DND-41 (cell line): ENCODE measurements around the gene GALNT18.

Experiments
- ATAC-seq: fragments of 200-7000 bp; cut with Tn5 transposase; 3 replicates; pipeline ENCODE4 v1.9.1; 2021; ENCODE audit warnings: low read depth; ENCODE audit not compliant: insufficient read depth
- DNase-seq: peaks from one replicate; pipeline ENCODE4 v3.0.0-alpha.2; 2020
- H2AFZ ChIP-seq: 2 replicates; pipeline ENCODE4 v1.6.0; 2012; ENCODE audit warnings: low read depth, low read length
- H3K27ac ChIP-seq: 2 replicates; pipeline ENCODE4 v1.5.1; 2012; ENCODE audit warnings: low read length, inconsistent platforms
- H3K27me3 ChIP-seq: fragments of 200-600 bp; sonication (generic); 2 replicates; pipeline ENCODE4 v1.6.0; 2012; ENCODE audit warnings: low read length, mild to moderate bottlenecking, inconsistent platforms; ENCODE audit not compliant: insufficient read depth, poor library complexity
- H3K36me3 ChIP-seq: 2 replicates; pipeline ENCODE4 v1.5.1; 2012; ENCODE audit warnings: low read length, inconsistent platforms; ENCODE audit not compliant: insufficient read depth
- H3K4me1 ChIP-seq: 2 replicates; pipeline ENCODE4 v1.5.1; 2012; ENCODE audit warnings: mild to moderate bottlenecking, low read length; ENCODE audit not compliant: insufficient read depth
- H3K4me2 ChIP-seq: 2 replicates; pipeline ENCODE4 v1.6.0; 2012; ENCODE audit warnings: mild to moderate bottlenecking, moderate library complexity, low read length, inconsistent platforms; ENCODE audit not compliant: insufficient read depth
- H3K4me3 ChIP-seq, 2 experiments: fragments of 200-600 bp in 1 of 2; shearing (Covaris generic) in 1 of 2; 2 replicates each; pipeline ENCODE4 v1.5.1; 2012 to 2016; ENCODE audit warnings: inconsistent platforms in 2 of 2, low read length in 2 of 2, mild to moderate bottlenecking in 2 of 2, low read depth in 1 of 2, moderate library complexity in 1 of 2
- H3K79me2 ChIP-seq: 2 replicates; pipeline ENCODE4 v1.6.0; 2012; ENCODE audit warnings: low read length, inconsistent platforms; ENCODE audit not compliant: insufficient read depth
- H3K9ac ChIP-seq: 2 replicates; pipeline ENCODE4 v1.6.0; 2012; ENCODE audit warnings: low read depth, mild to moderate bottlenecking, inconsistent platforms, low read length, moderate library complexity
- H3K9me3 ChIP-seq: 2 replicates; pipeline ENCODE4 v1.5.1; 2012; ENCODE audit warnings: low read length, moderate library complexity, mild to moderate bottlenecking, inconsistent platforms; ENCODE audit not compliant: insufficient read depth, severe bottlenecking
- H4K20me1 ChIP-seq: 2 replicates; pipeline ENCODE4 v1.6.0; 2012; ENCODE audit warnings: low read length; ENCODE audit not compliant: insufficient read depth
- CTCF ChIP-seq: IDR thresholded peaks from 2 replicates; pipeline ENCODE4 v1.5.1; 2012; ENCODE audit warnings: borderline replicate concordance, low read length, moderate library complexity, mild to moderate bottlenecking; ENCODE audit not compliant: poor library complexity, severe bottlenecking; ENCODE audit errors: extremely low read depth
- EZH2 ChIP-seq: IDR thresholded peaks from 3 replicates; pipeline ENCODE4 v1.6.1; 2012; ENCODE audit warnings: borderline replicate concordance, low read depth, mild to moderate bottlenecking, moderate library complexity, low read length, inconsistent platforms; ENCODE audit not compliant: severe bottlenecking

Gene GALNT18

GRCh38 chr11:11510939-11511338 lies 110.9 kb downstream of the GALNT18 start:
- no peaks in the 10 kb centered on the region for H3K36me3 ChIP-seq
- no peak overlapping the region for H3K9ac ChIP-seq
- H3K79me2 ChIP-seq: no peaks in the 10 kb centered on the region
- H3K4me2 ChIP-seq: no peak overlapping the region
- H3K27me3 ChIP-seq: peaks cover 19% of the 10 kb centered on the region
- no peaks in the 10 kb centered on the region for H3K9me3 ChIP-seq
- TF ChIP-seq CTCF (no peak), EZH2 (no peak)
- H3K4me3 ChIP-seq: no peak overlapping the region
- ATAC-seq (no peak), DNase-seq (no peak)
- no peak overlapping the region for H2AFZ ChIP-seq
- no peaks in the 10 kb centered on the region for H4K20me1 ChIP-seq
- no peaks in the 10 kb centered on the region for H3K4me1 ChIP-seq
- H3K27ac ChIP-seq: no peak overlapping the region

- TF ChIP-seq CTCF (no peak), EZH2 (no peak)
- ATAC-seq (no peak), DNase-seq (no peak)
- H3K79me2 ChIP-seq: no peaks in the 10 kb centered on the region
- no peak overlapping the region for H3K4me3 ChIP-seq
- H3K9ac ChIP-seq: no peak overlapping the region
- H4K20me1 ChIP-seq: 0 out of 2 replicates have a peak, but pooled peaks cover 3% of the 10 kb centered on the region
- peaks cover 25% of the 10 kb centered on the region for H3K27me3 ChIP-seq
- H2AFZ ChIP-seq: no peak overlapping the region
- no peaks in the 10 kb centered on the region for H3K36me3 ChIP-seq
- H3K4me1 ChIP-seq: no peaks in the 10 kb centered on the region
- H3K4me2 ChIP-seq: no peak overlapping the region
- no peaks in the 10 kb centered on the region for H3K9me3 ChIP-seq
- H3K27ac ChIP-seq: no peak overlapping the region
Observed at GRCh38 chr11:11505692-11506091, 116.1 kb downstream of the GALNT18 start.

GRCh38 chr11:11505190-11505589 lies 116.6 kb downstream of the GALNT18 start:
- DNase-seq (no peak), ATAC-seq (no peak)
- no peak for TF ChIP-seq CTCF
- TF ChIP-seq EZH2: no peak
- H3K4me1 ChIP-seq: no peaks in the 10 kb centered on the region
- no peak overlapping the region for H3K27ac ChIP-seq
- no peak overlapping the region for H3K4me2 ChIP-seq
- H3K9ac ChIP-seq: no peak overlapping the region
- no peaks in the 10 kb centered on the region for H3K79me2 ChIP-seq
- no peaks in the 10 kb centered on the region for H3K36me3 ChIP-seq
- H3K9me3 ChIP-seq: no peaks in the 10 kb centered on the region
- H2AFZ ChIP-seq: no peak overlapping the region
- H3K4me3 ChIP-seq: no peak overlapping the region
- H4K20me1 ChIP-seq: 0 out of 2 replicates have a peak, but pooled peaks cover 3% of the 10 kb centered on the region
- peaks cover 29% of the 10 kb centered on the region for H3K27me3 ChIP-seq

GRCh38 chr11:11504071-11504470 lies 117.7 kb downstream of the GALNT18 start:
- DNase-seq (no peak), ATAC-seq (no peak)
- Histone ChIP-seq H4K20me1 (0 out of 2 replicates have a peak, but pooled peaks cover 3% of the 10 kb centered on the region), H3K79me2 (no peaks in the 10 kb centered on the region), H3K4me3 (no peak overlapping the region), H3K9ac (no peak overlapping the region), H3K27me3 (peaks cover 28% of the 10 kb centered on the region), H3K27ac (no peak overlapping the region), H2AFZ (no peak overlapping the region), H3K4me2 (no peak overlapping the region), H3K4me1 (no peaks in the 10 kb centered on the region), H3K9me3 (no peaks in the 10 kb centered on the region), H3K36me3 (no peaks in the 10 kb centered on the region)
- TF ChIP-seq CTCF (no peak), EZH2 (no peak)
